GM12864 (cell line): ENCODE measurements around the gene MACROH2A1.

ENCODE experiments used
- DNase-seq: peaks from one replicate; pipeline ENCODE4 v3.0.0-alpha.2; 2011; ENCODE audit warnings: low read depth
- H3K4me3 ChIP-seq: 2 replicates; pipeline ENCODE4 v1.5.1; 2011; ENCODE audit warnings: mild to moderate bottlenecking, low read depth, low read length, control low read depth
- CTCF ChIP-seq: IDR thresholded peaks from 2 replicates; pipeline ENCODE4 v1.5.1; 2011; ENCODE audit warnings: low read depth, mild to moderate bottlenecking, moderate library complexity, low read length, control low read depth, inconsistent platforms; ENCODE audit errors: missing control alignments

Gene MACROH2A1

DNA sequence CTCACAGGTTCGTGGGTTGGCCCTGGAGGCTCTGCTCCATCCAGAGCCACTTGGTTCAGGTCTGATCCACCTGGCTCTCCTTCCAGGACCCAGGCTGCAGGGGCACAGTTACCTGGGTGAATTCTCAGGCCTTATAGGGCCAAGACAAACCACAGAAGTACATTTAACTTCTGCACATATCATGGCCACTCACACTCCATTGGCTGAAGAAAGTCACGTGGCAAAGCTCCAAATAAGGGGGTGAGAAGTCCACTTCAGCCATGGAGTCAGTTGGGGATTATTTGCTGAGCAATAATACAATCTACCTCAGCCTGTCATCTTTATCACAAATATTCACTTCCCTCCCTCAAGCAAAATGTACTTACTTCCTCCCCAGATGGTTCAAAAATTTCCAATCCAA, 83.6 kb downstream of the MACROH2A1 start:
- H3K4me3 ChIP-seq: no peak overlapping the region
- DNase-seq: no peak
- TF ChIP-seq CTCF: no peak

GRCh38 chr5:135313946-135314345, 85.1 kb downstream of the MACROH2A1 start:
- TF ChIP-seq CTCF: no peak
- no peak for DNase-seq
- no peak overlapping the region for H3K4me3 ChIP-seq

GRCh38 chr5:135313405-135313804, 85.6 kb downstream of the MACROH2A1 start:
- H3K4me3 ChIP-seq: no peak overlapping the region
- DNase-seq: no peak
- no peak for TF ChIP-seq CTCF

GRCh38 chr5:135312255-135312935, 86.6 kb downstream of the MACROH2A1 start:
- no peak overlapping the region for H3K4me3 ChIP-seq
- TF ChIP-seq CTCF: no peak
- DNase-seq: no peak

GRCh38 chr5:135310328-135310989, 88.6 kb downstream of the MACROH2A1 start:
- H3K4me3 ChIP-seq: no peak overlapping the region
- no peak for TF ChIP-seq CTCF
- DNase-seq: no peak

DNA sequence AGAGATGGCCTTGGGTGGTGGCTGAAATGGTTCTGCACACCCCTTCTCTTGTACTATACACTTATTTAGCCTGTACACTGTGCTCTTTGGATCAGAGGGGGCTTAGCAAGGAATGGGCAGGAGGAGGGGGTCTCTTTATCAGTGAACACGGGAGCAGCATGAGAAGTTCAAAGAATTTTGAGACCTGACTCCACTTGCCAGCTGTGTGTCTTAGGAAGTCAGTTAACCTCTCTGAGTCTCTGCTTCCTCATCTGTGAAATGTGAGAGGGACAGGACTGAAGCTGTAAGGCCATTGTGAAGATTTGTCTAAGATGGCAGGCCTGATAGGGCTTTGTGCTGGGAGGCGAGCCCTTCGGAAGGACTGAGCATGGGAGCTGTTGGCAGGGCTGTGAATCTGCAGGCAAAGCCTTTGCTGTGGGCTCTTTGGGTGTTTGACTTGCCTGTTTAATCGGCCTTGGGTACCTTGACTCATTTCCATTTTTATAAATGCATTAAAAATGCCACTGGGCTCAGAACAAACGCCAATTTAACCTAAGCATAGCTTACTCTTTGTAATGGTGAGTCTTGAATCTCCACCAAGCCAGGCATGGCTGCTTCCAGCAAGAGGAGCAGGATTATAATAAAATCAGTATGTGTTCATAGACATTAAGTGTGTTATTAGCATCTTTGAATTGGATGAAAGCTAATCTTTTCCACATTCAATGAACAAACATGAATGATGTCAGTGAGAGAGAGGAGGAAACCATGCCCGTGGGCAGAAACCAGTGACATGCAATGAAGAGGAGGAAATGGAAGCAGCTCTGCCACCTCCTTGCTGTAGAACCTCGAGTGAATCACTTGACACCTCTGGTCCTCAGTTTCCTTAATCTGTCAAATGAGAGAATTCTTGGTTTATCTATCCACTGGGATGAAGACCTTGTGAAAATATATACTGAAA, 89.4 kb downstream of the MACROH2A1 start:
- no peak overlapping the region for H3K4me3 ChIP-seq
- DNase-seq: no peak
- no peak for TF ChIP-seq CTCF
